Esophagus muscularis mucosa (tissue), 4 donors: ENCODE measurements around the gene ACSF3.

Source experiments
- CTCF ChIP-seq, 3 experiments: fragments of 200-600 bp in 2 of 3; fragments of 450-650 bp in 1 of 3; sonication (generic) in 2 of 3; IDR thresholded peaks; one replicate each; pipeline ENCODE4 v1.5.1; 2017 to 2019; ENCODE audit warnings: antibody characterized with exemption in 3 of 3, mild to moderate bottlenecking in 2 of 3, moderate library complexity in 1 of 3
- EP300 ChIP-seq: sonication (generic); formaldehyde crosslinking; IDR thresholded peaks from one replicate; pipeline ENCODE4 v1.6.1; 2017; ENCODE audit warnings: antibody characterized with exemption
- POLR2A ChIP-seq: fragments of 450-650 bp; IDR thresholded peaks from one replicate; pipeline ENCODE4 v1.6.1; 2017; ENCODE audit warnings: antibody characterized with exemption, moderate library complexity, mild to moderate bottlenecking, low read depth
- POLR2AphosphoS5 ChIP-seq, 2 donors: sonication (generic); formaldehyde crosslinking; IDR thresholded peaks; one replicate each; pipeline ENCODE4 v1.6.1; 2017; ENCODE audit warnings: antibody characterized with exemption in 2 of 2

GRCh38 chr16:89112377-89113151, 18.9 kb downstream of the ACSF3 start:
- no peak for TF ChIP-seq POLR2AphosphoS5 (IDR thresholded peaks at IDR 0.05)
- TF ChIP-seq EP300, result no peak
- TF ChIP-seq CTCF (IDR thresholded peaks at IDR 0.05), result no peak
- TF ChIP-seq POLR2A, result no peak
